Activated T-helper 1 cell treated with anti-CD3 and anti-CD28 coated beads, Interleukin-12 subunit alpha, Interleukin-12 subunit beta, Interleukin-2, Interleukin-4 antibody, amounts not matched to agents 30 ng/mL and 10 ng/mL and 1 ng/mL, durations not matched to agents 14 hours and 24 hours and 36 hours (primary cell): Measurements from ENCODE around the gene DNAH1. TPM values are rescaled to one million over a fixed set of nuclear protein-coding genes. Genes with fewer than 3 reads are reported as not detected.

Experiments used
- DNase-seq: peaks from one replicate; pipeline ENCODE4 v3.0.0; 2021; ENCODE audit warnings: low spot score
- H3K27ac Mint-ChIP-seq: one replicate; pipeline ENCODE4 v1.8.0; 2021; ENCODE audit warnings: mild to moderate bottlenecking, mixed read lengths
- H3K27me3 Mint-ChIP-seq: one replicate; pipeline ENCODE4 v1.8.0; 2022; ENCODE audit warnings: mild to moderate bottlenecking, moderate library complexity, mixed read lengths; ENCODE audit not compliant: insufficient read depth
- H3K36me3 Mint-ChIP-seq: one replicate; pipeline ENCODE4 v1.8.0; 2021; ENCODE audit warnings: low read depth, mixed read lengths
- H3K4me1 Mint-ChIP-seq: one replicate; pipeline ENCODE4 v1.8.0; 2021; ENCODE audit warnings: low read depth, mixed read lengths
- H3K4me3 Mint-ChIP-seq: one replicate; pipeline ENCODE4 v1.8.0; 2021; ENCODE audit warnings: mild to moderate bottlenecking, moderate library complexity, mixed read lengths
- H3K9me3 Mint-ChIP-seq: one replicate; pipeline ENCODE4 v1.8.0; 2021; ENCODE audit warnings: mixed read lengths
- intact Hi-C: fragments of 100-400 bp; cut with micrococcal nuclease; formaldehyde crosslinking; loops from one replicate; pipeline ENCODE4 v1.15.1; 2024
- total RNA-seq: library from RNA; stranded (reverse); gene quantifications from 2 replicates; pipeline ENCODE4 v1.2.3, GENCODE V29; 2022

DNAH1 gene
- total RNA-seq, 1 donor from 2014 or later: 12.1 TPM

- intact Hi-C loops: no loop called here
- no peak overlapping the region for H3K4me3 Mint-ChIP-seq
- no peak for DNase-seq
- H3K36me3 Mint-ChIP-seq: peaks cover 10% of the 10 kb centered on the region
- H3K9me3 Mint-ChIP-seq: no peaks in the 10 kb centered on the region
- no peaks in the 10 kb centered on the region for H3K27me3 Mint-ChIP-seq
- H3K4me1 Mint-ChIP-seq: peaks cover 19% of the 10 kb centered on the region
- H3K27ac Mint-ChIP-seq: no peak overlapping the region
These were observed 22.4 kb upstream of the DNAH1 start for GRCh38 chr3:52293491-52294319.

GRCh38 chr3:52294320-52295150, 21.6 kb upstream of the DNAH1 start:
- no peak for DNase-seq

GRCh38 chr3:52295671-52296208, 20.4 kb upstream of the DNAH1 start:
- intact Hi-C loops: no loop called here
- Mint-ChIP-seq H3K4me3 (no peak overlapping the region), H3K27ac (no peak overlapping the region), H3K4me1 (peaks cover 8% of the 10 kb centered on the region), H3K36me3 (peaks cover 7% of the 10 kb centered on the region), H3K27me3 (no peaks in the 10 kb centered on the region), H3K9me3 (no peaks in the 10 kb centered on the region)
- no peak for DNase-seq

More at GRCh38 chr3:52294320-52295150, 21.6 kb upstream of the DNAH1 start:
- H3K27ac Mint-ChIP-seq: no peak overlapping the region
- no peaks in the 10 kb centered on the region for H3K27me3 Mint-ChIP-seq
- peaks cover 9% of the 10 kb centered on the region for H3K36me3 Mint-ChIP-seq
- H3K9me3 Mint-ChIP-seq: no peaks in the 10 kb centered on the region
- intact Hi-C loops: no loop called here
- H3K4me1 Mint-ChIP-seq: peaks cover 11% of the 10 kb centered on the region
- no peak overlapping the region for H3K4me3 Mint-ChIP-seq

GRCh38 chr3:52297242-52298148, 18.6 kb upstream of the DNAH1 start:
- intact Hi-C loops: no loop called here
- no peaks in the 10 kb centered on the region for H3K27me3 Mint-ChIP-seq
- no peak overlapping the region for H3K27ac Mint-ChIP-seq
- H3K4me1 Mint-ChIP-seq: no peaks in the 10 kb centered on the region
- no peaks in the 10 kb centered on the region for H3K36me3 Mint-ChIP-seq
- H3K4me3 Mint-ChIP-seq: no peak overlapping the region
- no peak for DNase-seq
- no peaks in the 10 kb centered on the region for H3K9me3 Mint-ChIP-seq

- H3K27me3 Mint-ChIP-seq: no peaks in the 10 kb centered on the region
- H3K9me3 Mint-ChIP-seq: no peaks in the 10 kb centered on the region
- H3K27ac Mint-ChIP-seq: no peak overlapping the region
- no peak overlapping the region for H3K4me3 Mint-ChIP-seq
- no peaks in the 10 kb centered on the region for H3K36me3 Mint-ChIP-seq
- DNase-seq: no peak
- intact Hi-C loops: no loop called here
- H3K4me1 Mint-ChIP-seq: no peaks in the 10 kb centered on the region
These were observed 17.7 kb upstream of the DNAH1 start for GRCh38 chr3:52298149-52299098.

GRCh38 chr3:52299247-52299878, 16.8 kb upstream of the DNAH1 start:
- no peak for DNase-seq
- H3K9me3 Mint-ChIP-seq: no peaks in the 10 kb centered on the region
- intact Hi-C loops: no loop called here
- peaks cover 2% of the 10 kb centered on the region for H3K36me3 Mint-ChIP-seq
- no peaks in the 10 kb centered on the region for H3K4me1 Mint-ChIP-seq
- no peak overlapping the region for H3K27ac Mint-ChIP-seq
- H3K4me3 Mint-ChIP-seq: no peak overlapping the region
- H3K27me3 Mint-ChIP-seq: no peaks in the 10 kb centered on the region

GRCh38 chr3:52299879-52300611, 16.1 kb upstream of the DNAH1 start:
- no peaks in the 10 kb centered on the region for H3K9me3 Mint-ChIP-seq
- no peak for DNase-seq
- no peak overlapping the region for H3K27ac Mint-ChIP-seq
- H3K4me3 Mint-ChIP-seq: no peak overlapping the region
- H3K4me1 Mint-ChIP-seq: no peaks in the 10 kb centered on the region
- no peaks in the 10 kb centered on the region for H3K27me3 Mint-ChIP-seq
- intact Hi-C loops: no loop called here
- H3K36me3 Mint-ChIP-seq: peaks cover 4% of the 10 kb centered on the region

GRCh38 chr3:52302426-52303145, 13.5 kb upstream of the DNAH1 start:
- Mint-ChIP-seq H3K36me3 (peaks cover 10% of the 10 kb centered on the region), H3K27ac (no peak overlapping the region)

GRCh38 chr3:52303811-52304210, 12.3 kb upstream of the DNAH1 start:
- Mint-ChIP-seq H3K9me3 (no peaks in the 10 kb centered on the region), H3K27ac (no peak overlapping the region), H3K4me1 (peaks cover 18% of the 10 kb centered on the region), H3K36me3 (peaks cover 13% of the 10 kb centered on the region), H3K4me3 (no peak overlapping the region), H3K27me3 (no peaks in the 10 kb centered on the region)
- intact Hi-C loops: no loop called here
- no peak for DNase-seq

More at GRCh38 chr3:52302426-52303145, 13.5 kb upstream of the DNAH1 start:
- Mint-ChIP-seq H3K4me1 (peaks cover 6% of the 10 kb centered on the region), H3K4me3 (no peak overlapping the region), H3K9me3 (no peaks in the 10 kb centered on the region), H3K27me3 (no peaks in the 10 kb centered on the region)
- intact Hi-C loops: no loop called here
- no peak for DNase-seq

- no peak overlapping the region for H3K27ac Mint-ChIP-seq
- H3K4me3 Mint-ChIP-seq: no peak overlapping the region
- no peak for DNase-seq
- intact Hi-C loops: no loop called here
- H3K36me3 Mint-ChIP-seq: peaks cover 16% of the 10 kb centered on the region
- peaks cover 29% of the 10 kb centered on the region for H3K4me1 Mint-ChIP-seq
- no peaks in the 10 kb centered on the region for H3K27me3 Mint-ChIP-seq
- no peaks in the 10 kb centered on the region for H3K9me3 Mint-ChIP-seq
These were observed 10.2 kb upstream of the DNAH1 start for GRCh38 chr3:52305926-52306325.
